Measurements from ENCODE around the gene SACM1L. TPM values are rescaled to one million over a fixed set of nuclear protein-coding genes. Genes with fewer than 3 reads are reported as not detected.
"Not testable (repeated sequence)": the region's sequence is repeated elsewhere in the genome, so short reads cannot be mapped to it uniquely, and the experiment has no call there.

Gene SACM1L
- polyA plus RNA-seq, 3 donors from 2014 or later = 29.8 to 67.9 (median 33.8) TPM

DNA sequence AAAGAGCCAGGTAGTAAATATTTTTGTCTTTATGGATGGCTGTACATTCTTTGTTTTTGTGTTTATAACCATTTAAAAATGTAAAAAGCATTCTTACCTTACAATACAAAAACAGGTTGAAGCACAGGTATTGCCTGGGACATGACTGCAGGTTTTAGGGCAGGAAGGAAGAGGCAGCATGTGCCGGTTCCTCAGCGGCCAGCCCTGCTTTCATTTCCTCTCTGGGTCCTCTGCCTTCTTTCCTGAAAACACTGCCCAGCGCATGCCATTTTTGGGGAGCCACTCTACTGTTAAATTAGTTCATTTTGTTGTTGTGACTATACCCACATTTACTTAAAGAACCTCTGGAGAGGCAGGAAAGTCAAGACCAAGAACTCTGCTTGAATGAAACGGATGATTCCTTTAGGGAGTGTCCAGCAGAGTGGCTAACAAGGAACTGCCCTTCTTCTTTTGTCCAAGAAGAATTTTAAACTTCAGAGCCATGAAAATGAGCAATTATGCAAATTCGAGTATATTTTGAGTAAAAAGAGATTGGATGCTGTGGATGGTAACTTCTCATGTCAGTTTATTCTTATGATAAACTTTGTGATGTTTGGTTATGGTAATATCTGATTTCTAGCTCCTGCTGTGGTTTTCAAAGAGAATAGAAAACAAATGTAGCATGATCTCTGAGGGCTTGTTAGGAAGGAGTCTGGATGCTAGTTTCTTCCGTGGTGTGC lies 52.7 kb downstream of the SACM1L start:
- Mint-ChIP-seq H3K4me1 (peaks cover 20 to 34% of the 10 kb centered on the region in 2 donors), H3K27ac (peak overlapping the region; percentile 55 to 89 (median 77)), H3K27me3 (ENCODE audit: low read depth in 3 of 3) (no peaks in the 10 kb centered on the region), H3K4me3 (no peak overlapping the region), H3K9me3 (no peaks in the 10 kb centered on the region), H3K36me3 (peaks cover 10 to 51% (median 32%) of the 10 kb centered on the region in 3 donors)
- no peak for DNase-seq

DNA sequence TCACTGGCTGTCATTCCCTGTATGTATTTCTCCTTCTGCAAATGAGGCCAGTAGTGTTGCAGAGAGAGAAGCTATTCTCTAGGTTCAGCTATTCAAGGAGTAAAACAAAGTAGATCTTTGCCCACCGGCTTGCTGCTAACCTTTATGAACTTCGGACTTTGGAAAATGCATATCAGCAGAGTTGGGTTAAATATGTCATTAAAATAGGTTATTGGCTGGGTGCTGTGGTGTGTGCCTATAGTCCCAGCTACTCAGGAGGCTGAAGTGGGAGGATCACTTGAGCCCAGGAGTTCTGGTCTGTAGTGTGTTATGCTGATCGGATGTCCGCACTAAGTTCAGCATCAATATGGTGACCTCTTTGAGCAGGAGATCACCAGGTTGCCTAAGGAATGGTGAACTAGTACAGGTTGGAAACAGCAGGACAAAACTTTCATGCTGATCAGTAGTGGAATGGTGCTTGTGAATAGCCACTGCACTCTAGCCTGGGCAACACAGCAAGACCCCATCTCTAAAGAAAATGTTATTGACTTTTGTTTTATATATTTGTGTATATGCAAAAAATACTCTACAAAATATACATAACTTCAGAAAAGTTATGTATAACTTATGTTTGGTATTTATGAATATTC lies 53.4 kb downstream of the SACM1L start:
- Mint-ChIP-seq H3K27ac (peak overlapping the region; percentile 19 to 89 (median 68)), H3K4me1 (peaks cover 20 to 34% of the 10 kb centered on the region in 2 donors), H3K4me3 (no peak overlapping the region), H3K9me3 (no peaks in the 10 kb centered on the region), H3K27me3 (ENCODE audit: low read depth in 3 of 3) (no peaks in the 10 kb centered on the region), H3K36me3 (peaks cover 10 to 47% (median 32%) of the 10 kb centered on the region in 3 donors)
- no peak for DNase-seq

DNA sequence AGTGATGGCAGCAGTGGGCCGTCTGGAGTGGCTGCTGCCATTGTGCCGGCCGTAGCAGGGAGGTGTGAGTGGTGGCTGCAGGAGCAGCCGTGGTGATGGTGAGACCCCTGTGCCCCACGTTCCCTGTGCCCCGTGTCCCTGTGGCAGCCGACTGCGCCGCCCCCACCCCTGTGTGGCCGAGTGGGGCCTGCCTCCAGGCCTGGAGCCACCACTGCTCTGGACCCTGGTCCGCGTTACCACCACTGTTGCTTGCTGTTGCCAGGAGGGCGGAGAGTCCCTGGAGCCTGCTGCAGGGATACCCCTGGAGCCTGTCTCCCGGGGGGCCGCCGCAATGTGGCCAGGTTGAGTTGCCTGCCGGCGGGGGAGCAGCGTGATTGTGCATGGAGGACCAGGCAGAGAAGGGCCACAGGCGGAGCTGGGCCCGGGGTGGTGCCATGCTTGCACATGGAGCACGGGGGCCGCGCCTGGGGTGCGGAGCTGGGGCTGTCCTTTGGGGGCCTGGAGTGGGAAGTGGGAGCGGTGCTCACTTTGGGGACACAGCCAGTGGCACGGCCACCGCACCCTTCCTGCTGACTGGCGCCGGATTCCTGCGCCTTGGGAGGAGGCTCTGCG lies 57.1 kb downstream of the SACM1L start:
- no peak for DNase-seq
- peaks cover 6 to 26% (median 18%) of the 10 kb centered on the region in 3 donors for H3K36me3 Mint-ChIP-seq
- peaks cover 13 to 20% of the 10 kb centered on the region in 2 donors for H3K4me1 Mint-ChIP-seq
- H3K4me3 Mint-ChIP-seq = no peak overlapping the region
- no peaks in the 10 kb centered on the region for H3K9me3 Mint-ChIP-seq
- H3K27me3 Mint-ChIP-seq (ENCODE audit: low read depth in 3 of 3) = peaks cover 0 to 2% (median 2%) of the 10 kb centered on the region in 3 donors
- H3K27ac Mint-ChIP-seq = no peak overlapping the region

DNA sequence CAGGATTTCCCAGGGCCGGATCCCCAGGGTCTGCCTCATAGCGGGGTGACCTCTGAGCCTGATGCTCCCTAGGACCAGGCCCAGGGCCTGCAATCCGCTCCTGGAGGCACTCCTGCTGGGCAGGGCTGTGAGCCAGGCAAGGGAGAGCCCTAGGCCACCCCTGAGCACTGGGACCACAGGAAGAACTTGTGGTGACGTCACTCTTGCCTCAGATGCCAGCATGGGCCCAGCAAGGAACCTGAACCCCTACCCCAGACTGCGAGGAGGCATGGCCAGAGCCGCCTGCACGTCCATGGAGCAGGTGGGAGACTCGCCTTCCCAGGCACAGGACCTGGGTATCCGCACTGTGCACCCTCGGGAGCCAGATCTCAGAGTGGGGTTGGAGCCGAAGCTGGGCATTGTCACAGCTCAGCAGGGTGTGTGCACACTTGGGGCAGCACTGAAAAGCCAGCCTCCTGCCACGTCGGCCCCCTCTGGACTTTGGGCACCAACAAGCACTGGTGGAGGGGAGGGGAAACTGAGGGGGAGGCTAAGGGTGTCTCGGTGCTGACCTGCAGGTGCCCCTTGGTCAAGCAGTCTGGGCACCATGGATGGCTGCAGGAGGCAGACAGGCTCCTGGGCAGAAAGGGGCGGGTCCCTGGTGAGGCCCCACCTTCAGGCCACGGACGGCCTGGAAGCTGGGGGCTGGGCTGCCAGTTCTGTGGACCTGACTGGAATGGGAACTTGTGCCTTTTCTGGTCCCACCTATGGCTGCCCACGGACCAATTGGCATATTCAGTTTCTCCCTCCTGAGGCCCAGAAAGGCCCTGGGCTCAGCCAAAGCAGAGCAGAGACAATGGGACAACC lies 57.8 kb downstream of the SACM1L start:
- peaks cover 6 to 13% of the 10 kb centered on the region in 2 donors for H3K4me1 Mint-ChIP-seq
- no peaks in the 10 kb centered on the region for H3K9me3 Mint-ChIP-seq
- no peak for DNase-seq
- H3K36me3 Mint-ChIP-seq = peaks cover 6 to 23% (median 16%) of the 10 kb centered on the region in 3 donors
- no peak overlapping the region for H3K4me3 Mint-ChIP-seq
- no peak overlapping the region for H3K27ac Mint-ChIP-seq
- H3K27me3 Mint-ChIP-seq (ENCODE audit: low read depth in 3 of 3) = peaks cover 0 to 2% (median 2%) of the 10 kb centered on the region in 3 donors

DNA sequence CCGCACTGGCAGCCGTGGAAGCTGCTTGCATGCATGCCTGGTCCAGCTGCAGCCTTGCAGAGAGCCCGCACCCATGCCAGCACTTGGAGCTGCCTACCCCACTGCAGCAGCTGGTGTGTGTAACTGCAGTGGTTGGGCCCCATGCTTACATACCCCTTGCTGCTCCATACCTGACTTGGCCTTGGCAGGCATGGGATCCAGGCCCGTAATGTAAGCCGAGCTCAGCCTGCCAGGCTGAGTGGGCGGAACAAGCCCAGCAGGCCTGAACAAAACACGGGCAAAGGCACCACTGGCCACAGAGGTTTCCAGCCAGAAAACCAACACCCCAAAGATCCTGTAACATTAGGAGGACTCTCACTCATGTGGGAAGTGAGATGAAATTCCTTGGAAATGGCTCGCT lies 58.9 kb downstream of the SACM1L start:
- H3K36me3 Mint-ChIP-seq = peaks cover 6 to 23% (median 16%) of the 10 kb centered on the region in 3 donors
- H3K4me1 Mint-ChIP-seq = peaks cover 1 to 6% of the 10 kb centered on the region in 2 donors
- peaks cover 0 to 2% (median 2%) of the 10 kb centered on the region in 3 donors for H3K27me3 Mint-ChIP-seq (ENCODE audit: low read depth in 3 of 3)
- peak overlapping the region in 1 of 6 donors; percentile 40 for H3K27ac Mint-ChIP-seq
- H3K4me3 Mint-ChIP-seq = no peak overlapping the region
- H3K9me3 Mint-ChIP-seq = no peaks in the 10 kb centered on the region
- no peak for DNase-seq

- DNase-seq; H3K4me3 Mint-ChIP-seq; H3K27me3 Mint-ChIP-seq (ENCODE audit: low read depth in 3 of 3); H3K9me3 Mint-ChIP-seq; H3K4me1 Mint-ChIP-seq: not testable (repeated sequence)
- peaks cover 6 to 20% (median 10%) of the 10 kb centered on the region in 3 donors for H3K36me3 Mint-ChIP-seq
- peak overlapping the region in 2 of 6 donors; percentile 19 to 46 for H3K27ac Mint-ChIP-seq
Measured at GRCh38 chr3:45749036-45749600, 59.9 kb downstream of the SACM1L start.

DNA sequence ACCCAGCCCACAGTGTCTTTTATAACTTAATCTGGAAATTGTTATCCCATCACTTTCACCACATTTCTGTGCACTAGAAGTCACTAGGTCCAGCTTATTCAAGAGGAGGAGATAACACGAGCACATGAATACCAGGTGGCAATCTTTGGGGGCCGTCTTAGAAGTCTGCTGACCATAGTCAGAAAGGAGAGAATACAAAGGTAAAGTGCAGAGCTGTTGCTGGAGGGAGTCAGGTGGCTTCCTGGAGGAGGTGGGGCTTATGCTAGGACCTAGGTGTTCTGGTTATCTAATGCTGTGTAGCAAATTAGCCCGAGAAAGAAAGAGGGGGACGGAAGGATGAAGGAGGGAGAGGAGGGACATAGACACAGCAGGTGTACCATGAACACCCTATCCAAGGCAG lies 60.7 kb downstream of the SACM1L start:
- peaks cover 0 to 2% (median 2%) of the 10 kb centered on the region in 3 donors for H3K27me3 Mint-ChIP-seq (ENCODE audit: low read depth in 3 of 3)
- no peaks in the 10 kb centered on the region for H3K9me3 Mint-ChIP-seq
- DNase-seq = no peak
- H3K4me3 Mint-ChIP-seq = no peak overlapping the region
- peaks cover 1 to 6% of the 10 kb centered on the region in 2 donors for H3K4me1 Mint-ChIP-seq
- H3K36me3 Mint-ChIP-seq = peaks cover 6 to 24% (median 13%) of the 10 kb centered on the region in 3 donors
- no peak overlapping the region for H3K27ac Mint-ChIP-seq

GRCh38 chr3:45751537-45752242 lies 62.5 kb downstream of the SACM1L start:
- no peak for DNase-seq
- H3K9me3 Mint-ChIP-seq = peaks cover 0 to under 1% (median 0%) of the 10 kb centered on the region in 6 donors
- peaks cover 0 to 19% (median 9%) of the 10 kb centered on the region in 3 donors for H3K36me3 Mint-ChIP-seq
- no peak overlapping the region for H3K4me3 Mint-ChIP-seq
- peaks cover 1 to 6% of the 10 kb centered on the region in 2 donors for H3K4me1 Mint-ChIP-seq
- H3K27ac Mint-ChIP-seq = no peak overlapping the region
- H3K27me3 Mint-ChIP-seq (ENCODE audit: low read depth in 3 of 3) = peaks cover 2% of the 10 kb centered on the region in 3 donors

GRCh38 chr3:45753095-45753494 lies 63.9 kb downstream of the SACM1L start:
- H3K27me3 Mint-ChIP-seq (ENCODE audit: low read depth in 3 of 3) = peaks cover 2 to 4% (median 2%) of the 10 kb centered on the region in 3 donors
- no peak for DNase-seq
- peaks cover 0 to 14% (median 9%) of the 10 kb centered on the region in 3 donors for H3K36me3 Mint-ChIP-seq
- peaks cover 0 to 1% (median 0%) of the 10 kb centered on the region in 6 donors for H3K9me3 Mint-ChIP-seq
- H3K4me3 Mint-ChIP-seq = no peak overlapping the region
- H3K4me1 Mint-ChIP-seq = peaks cover 1 to 6% of the 10 kb centered on the region in 2 donors
- H3K27ac Mint-ChIP-seq = no peak overlapping the region

- Mint-ChIP-seq H3K27me3 (ENCODE audit: low read depth in 3 of 3) (peaks cover 2% of the 10 kb centered on the region in 3 donors), H3K9me3 (peaks cover 0 to 1% (median 0%) of the 10 kb centered on the region in 6 donors), H3K27ac (no peak overlapping the region)
Measured at GRCh38 chr3:45754461-45754860, 65.3 kb downstream of the SACM1L start.

DNA sequence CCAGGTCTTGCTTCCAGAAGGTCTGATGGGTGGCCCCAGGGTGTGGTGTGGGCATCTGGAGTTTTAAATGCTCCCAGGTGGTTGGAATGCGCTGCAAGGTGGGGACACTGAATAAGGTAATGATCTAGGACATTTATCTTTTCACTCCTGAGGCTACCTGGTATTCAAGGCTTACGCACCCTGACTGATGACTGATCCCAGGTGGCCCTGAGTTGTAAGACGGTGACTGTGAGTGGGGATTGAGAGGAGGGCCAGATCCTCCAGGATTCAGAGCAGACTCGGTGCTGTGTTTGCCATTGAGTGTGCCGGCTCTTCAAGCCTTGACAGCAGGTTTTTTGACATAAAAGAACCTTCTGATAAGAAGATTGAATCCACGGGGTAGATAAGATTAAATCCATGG lies 66.9 kb downstream of the SACM1L start:
- Mint-ChIP-seq H3K27me3 (ENCODE audit: low read depth in 3 of 3) (peaks cover 0 to 4% (median 2%) of the 10 kb centered on the region in 3 donors), H3K27ac (no peak overlapping the region), H3K4me1 (no peaks in the 10 kb centered on the region), H3K36me3 (peaks cover 0 to 9% (median 5%) of the 10 kb centered on the region in 3 donors), H3K9me3 (peaks cover 0 to 1% (median 0%) of the 10 kb centered on the region in 6 donors), H3K4me3 (no peak overlapping the region)
- no peak for DNase-seq

More at GRCh38 chr3:45754461-45754860, 65.3 kb downstream of the SACM1L start:
- Mint-ChIP-seq H3K4me3 (no peak overlapping the region), H3K4me1 (no peaks in the 10 kb centered on the region), H3K36me3 (peaks cover 0 to 9% (median 5%) of the 10 kb centered on the region in 3 donors)
- DNase-seq = no peak

DNA sequence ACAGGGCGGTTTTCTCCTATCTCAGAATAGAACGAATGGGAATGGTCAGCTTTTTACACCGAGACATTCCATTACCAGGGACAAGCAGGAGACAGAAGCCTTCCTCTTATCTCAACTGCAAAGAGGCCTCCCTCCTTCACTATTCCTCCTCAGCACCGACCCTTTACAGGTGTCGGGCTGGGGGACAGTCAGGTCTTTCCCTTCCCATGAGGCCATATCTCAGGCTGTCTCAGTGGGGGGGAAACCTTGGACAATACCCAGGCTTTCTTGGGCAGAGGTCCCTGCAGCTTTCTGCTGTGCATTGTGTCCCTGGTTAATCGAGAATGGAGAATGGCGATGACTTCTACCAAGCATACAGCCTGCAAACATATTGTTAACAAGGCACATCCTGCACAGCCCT lies 67.9 kb downstream of the SACM1L start:
- not testable (repeated sequence) for H3K4me3 Mint-ChIP-seq; H3K4me1 Mint-ChIP-seq; H3K9me3 Mint-ChIP-seq; H3K27ac Mint-ChIP-seq; H3K27me3 Mint-ChIP-seq (ENCODE audit: low read depth in 3 of 3); H3K36me3 Mint-ChIP-seq; DNase-seq
